Ishikawa (cell line): Measurements from ENCODE around the gene SPTAN1.

Experiments
- CEBPB ChIP-seq: IDR thresholded peaks from 2 replicates; pipeline ENCODE4 v1.6.1; 2012
- CREB1 ChIP-seq: IDR thresholded peaks from 2 replicates; pipeline ENCODE4 v1.6.1; 2012; ENCODE audit warnings: low read depth
- EGR1 ChIP-seq: IDR thresholded peaks from 2 replicates; pipeline ENCODE4 v1.6.1; 2012
- EP300 ChIP-seq: IDR thresholded peaks from 2 replicates; pipeline ENCODE4 v1.6.1; 2012; ENCODE audit warnings: borderline replicate concordance
- FOXM1 ChIP-seq: IDR thresholded peaks from 2 replicates; pipeline ENCODE4 v1.6.1; 2012; ENCODE audit warnings: low read depth, borderline replicate concordance
- NFIC ChIP-seq: IDR thresholded peaks from 2 replicates; pipeline ENCODE4 v1.6.1; 2012
- RAD21 ChIP-seq: IDR thresholded peaks from 2 replicates; pipeline ENCODE4 v1.6.1; 2012; ENCODE audit warnings: low read depth
- TAF1 ChIP-seq: IDR thresholded peaks from 2 replicates; pipeline ENCODE4 v1.6.1; 2012; ENCODE audit warnings: low read depth, mild to moderate bottlenecking
- TCF12 ChIP-seq: IDR thresholded peaks from 2 replicates; pipeline ENCODE4 v1.6.1; 2012; ENCODE audit warnings: low read depth
- TEAD4 ChIP-seq: IDR thresholded peaks from 2 replicates; pipeline ENCODE4 v1.6.1; 2012
- YY1 ChIP-seq: IDR thresholded peaks from 2 replicates; pipeline ENCODE4 v1.6.1; 2012; ENCODE audit warnings: low read depth
- ZBTB7A ChIP-seq: IDR thresholded peaks from 2 replicates; pipeline ENCODE4 v1.6.1; 2012; ENCODE audit warnings: low read depth
- TF ChIP-seq, protein P1 (sequence below): IDR thresholded peaks from 2 replicates; pipeline ENCODE4 v1.6.1; 2012
- TF ChIP-seq, protein P2 (sequence below): IDR thresholded peaks from 2 replicates; pipeline ENCODE4 v1.6.1; 2012; ENCODE audit warnings: low read depth, mild to moderate bottlenecking
- TF ChIP-seq, protein P3 (sequence below): IDR thresholded peaks from 2 replicates; pipeline ENCODE4 v1.6.1; 2012

Gene SPTAN1

DNA sequence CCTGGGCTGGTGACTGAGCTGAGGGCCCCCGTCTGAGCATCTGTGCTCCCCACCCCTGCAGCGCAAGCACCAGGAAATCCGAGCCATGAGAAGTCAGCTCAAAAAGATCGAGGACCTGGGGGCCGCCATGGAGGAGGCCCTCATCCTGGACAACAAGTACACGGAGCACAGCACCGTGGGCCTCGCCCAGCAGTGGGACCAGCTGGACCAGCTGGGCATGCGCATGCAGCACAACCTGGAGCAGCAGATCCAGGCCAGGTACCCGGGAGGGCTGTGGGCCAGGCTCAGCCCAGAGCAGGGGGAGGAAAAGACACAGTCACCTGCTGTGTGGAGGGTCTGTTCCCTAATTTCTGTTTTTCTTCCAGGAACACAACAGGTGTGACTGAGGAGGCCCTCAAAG, 79.7 kb downstream of the SPTAN1 start:
- no peak for TF ChIP-seq CEBPB
- TF ChIP-seq, protein P1, sequence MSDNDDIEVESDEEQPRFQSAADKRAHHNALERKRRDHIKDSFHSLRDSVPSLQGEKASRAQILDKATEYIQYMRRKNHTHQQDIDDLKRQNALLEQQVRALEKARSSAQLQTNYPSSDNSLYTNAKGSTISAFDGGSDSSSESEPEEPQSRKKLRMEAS, result no peak

DNA sequence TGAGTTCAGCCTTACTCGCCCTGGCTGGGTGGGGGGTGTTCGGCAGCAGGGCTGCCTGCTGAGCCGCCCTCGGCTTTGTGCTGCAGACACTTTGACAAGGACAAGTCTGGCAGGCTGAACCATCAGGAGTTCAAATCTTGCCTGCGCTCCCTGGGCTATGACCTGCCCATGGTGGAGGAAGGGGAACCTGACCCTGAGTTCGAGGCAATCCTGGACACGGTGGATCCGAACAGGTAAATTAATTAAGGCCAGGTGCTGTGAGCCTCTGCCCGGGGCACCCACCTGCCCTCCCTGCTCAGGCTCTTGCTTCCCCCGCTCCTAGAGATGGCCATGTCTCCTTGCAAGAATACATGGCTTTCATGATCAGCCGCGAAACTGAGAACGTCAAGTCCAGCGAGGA, 80.1 kb downstream of the SPTAN1 start:
- TF ChIP-seq CEBPB (no peak), TCF12 (no peak), YY1 (no peak), EP300 (no peak), ZBTB7A (no peak), EGR1 (no peak), TEAD4 (no peak), CREB1 (no peak), FOXM1 (no peak), TAF1 (no peak), NFIC (no peak), RAD21 (no peak)
- TF ChIP-seq, protein P2, sequence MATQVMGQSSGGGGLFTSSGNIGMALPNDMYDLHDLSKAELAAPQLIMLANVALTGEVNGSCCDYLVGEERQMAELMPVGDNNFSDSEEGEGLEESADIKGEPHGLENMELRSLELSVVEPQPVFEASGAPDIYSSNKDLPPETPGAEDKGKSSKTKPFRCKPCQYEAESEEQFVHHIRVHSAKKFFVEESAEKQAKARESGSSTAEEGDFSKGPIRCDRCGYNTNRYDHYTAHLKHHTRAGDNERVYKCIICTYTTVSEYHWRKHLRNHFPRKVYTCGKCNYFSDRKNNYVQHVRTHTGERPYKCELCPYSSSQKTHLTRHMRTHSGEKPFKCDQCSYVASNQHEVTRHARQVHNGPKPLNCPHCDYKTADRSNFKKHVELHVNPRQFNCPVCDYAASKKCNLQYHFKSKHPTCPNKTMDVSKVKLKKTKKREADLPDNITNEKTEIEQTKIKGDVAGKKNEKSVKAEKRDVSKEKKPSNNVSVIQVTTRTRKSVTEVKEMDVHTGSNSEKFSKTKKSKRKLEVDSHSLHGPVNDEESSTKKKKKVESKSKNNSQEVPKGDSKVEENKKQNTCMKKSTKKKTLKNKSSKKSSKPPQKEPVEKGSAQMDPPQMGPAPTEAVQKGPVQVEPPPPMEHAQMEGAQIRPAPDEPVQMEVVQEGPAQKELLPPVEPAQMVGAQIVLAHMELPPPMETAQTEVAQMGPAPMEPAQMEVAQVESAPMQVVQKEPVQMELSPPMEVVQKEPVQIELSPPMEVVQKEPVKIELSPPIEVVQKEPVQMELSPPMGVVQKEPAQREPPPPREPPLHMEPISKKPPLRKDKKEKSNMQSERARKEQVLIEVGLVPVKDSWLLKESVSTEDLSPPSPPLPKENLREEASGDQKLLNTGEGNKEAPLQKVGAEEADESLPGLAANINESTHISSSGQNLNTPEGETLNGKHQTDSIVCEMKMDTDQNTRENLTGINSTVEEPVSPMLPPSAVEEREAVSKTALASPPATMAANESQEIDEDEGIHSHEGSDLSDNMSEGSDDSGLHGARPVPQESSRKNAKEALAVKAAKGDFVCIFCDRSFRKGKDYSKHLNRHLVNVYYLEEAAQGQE, result no peak
- TF ChIP-seq, protein P1, result no peak
- TF ChIP-seq, protein P3, sequence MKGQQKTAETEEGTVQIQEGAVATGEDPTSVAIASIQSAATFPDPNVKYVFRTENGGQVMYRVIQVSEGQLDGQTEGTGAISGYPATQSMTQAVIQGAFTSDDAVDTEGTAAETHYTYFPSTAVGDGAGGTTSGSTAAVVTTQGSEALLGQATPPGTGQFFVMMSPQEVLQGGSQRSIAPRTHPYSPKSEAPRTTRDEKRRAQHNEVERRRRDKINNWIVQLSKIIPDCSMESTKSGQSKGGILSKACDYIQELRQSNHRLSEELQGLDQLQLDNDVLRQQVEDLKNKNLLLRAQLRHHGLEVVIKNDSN, result no peak

DNA sequence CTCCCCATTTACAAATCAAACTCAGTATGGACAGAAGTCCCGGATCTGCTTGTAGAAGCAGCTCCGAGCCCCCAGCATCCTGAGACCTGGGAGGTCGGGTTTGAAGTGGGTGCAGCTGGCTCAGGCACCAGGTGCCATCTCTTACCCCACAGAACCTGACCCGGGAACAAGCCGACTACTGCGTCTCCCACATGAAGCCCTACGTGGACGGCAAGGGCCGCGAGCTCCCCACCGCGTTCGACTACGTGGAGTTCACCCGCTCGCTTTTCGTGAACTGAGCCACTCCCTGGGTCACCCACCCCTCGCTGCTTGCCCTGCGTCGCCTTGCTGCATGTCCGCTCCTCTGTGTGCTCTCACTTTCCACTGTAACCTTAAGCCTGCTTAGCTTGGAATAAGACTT, 80.7 kb downstream of the SPTAN1 start:
- TF ChIP-seq FOXM1 (no peak), ZBTB7A (no peak), EGR1 (no peak), CEBPB (no peak)

DNA sequence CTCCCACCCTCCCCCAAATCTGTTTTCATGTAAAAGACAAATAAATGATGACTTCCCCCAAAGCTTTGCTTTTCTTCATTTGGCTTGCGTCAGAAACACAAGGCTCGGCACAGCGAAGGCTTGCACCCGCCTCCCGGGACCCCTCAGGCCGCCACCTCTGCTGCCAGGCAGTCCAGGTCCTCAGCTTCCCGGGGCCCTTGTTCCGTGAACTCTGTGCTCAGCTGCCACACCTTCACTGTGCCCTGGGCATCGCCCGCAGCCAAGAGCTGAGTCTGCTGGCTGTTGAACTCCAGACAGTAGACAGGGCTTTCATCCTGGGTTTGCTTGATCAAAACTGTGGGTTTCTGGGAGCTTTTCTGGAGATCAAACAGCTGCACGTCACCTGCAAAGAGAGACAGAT, 81.2 kb downstream of the SPTAN1 start:
- no peak for TF ChIP-seq EGR1
- TF ChIP-seq TEAD4, result no peak
- no peak for TF ChIP-seq RAD21
- TF ChIP-seq, protein P2, result no peak
- no peak for TF ChIP-seq EP300
- TF ChIP-seq CREB1, result no peak
- TF ChIP-seq ZBTB7A, result no peak
- no peak for TF ChIP-seq FOXM1
- TF ChIP-seq, protein P3, result no peak
- no peak for TF ChIP-seq NFIC
- no peak for TF ChIP-seq CEBPB
- no peak for TF ChIP-seq TAF1

DNA sequence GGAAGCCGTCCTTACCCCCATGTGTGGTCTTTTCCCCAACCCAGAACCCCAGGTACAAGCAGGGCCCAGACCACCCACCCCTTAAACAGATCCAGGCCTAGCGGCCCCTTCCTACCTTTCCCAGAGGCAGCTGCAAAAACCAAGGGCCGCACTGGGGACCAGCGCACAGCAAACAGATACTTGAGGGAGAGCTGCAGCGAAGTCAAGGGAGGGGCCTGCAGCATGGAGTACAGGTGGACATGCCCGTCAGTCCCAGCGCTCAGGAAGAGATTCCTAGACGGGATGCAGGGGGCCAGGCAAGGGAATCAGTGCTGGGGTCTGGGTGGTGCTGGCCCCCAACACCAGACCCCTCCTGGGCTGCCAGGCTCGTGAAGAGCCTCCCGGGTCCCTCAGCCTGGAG, 81.7 kb downstream of the SPTAN1 start:
- no peak for TF ChIP-seq TEAD4
- TF ChIP-seq, protein P2, result no peak
- TF ChIP-seq EGR1, result no peak
- no peak for TF ChIP-seq ZBTB7A
